Measurements from ENCODE around the gene GFPT1.
A peak's percentile ranks its signal among the peaks of the same experiment; 100 is the strongest.

The GFPT1 gene

DNA sequence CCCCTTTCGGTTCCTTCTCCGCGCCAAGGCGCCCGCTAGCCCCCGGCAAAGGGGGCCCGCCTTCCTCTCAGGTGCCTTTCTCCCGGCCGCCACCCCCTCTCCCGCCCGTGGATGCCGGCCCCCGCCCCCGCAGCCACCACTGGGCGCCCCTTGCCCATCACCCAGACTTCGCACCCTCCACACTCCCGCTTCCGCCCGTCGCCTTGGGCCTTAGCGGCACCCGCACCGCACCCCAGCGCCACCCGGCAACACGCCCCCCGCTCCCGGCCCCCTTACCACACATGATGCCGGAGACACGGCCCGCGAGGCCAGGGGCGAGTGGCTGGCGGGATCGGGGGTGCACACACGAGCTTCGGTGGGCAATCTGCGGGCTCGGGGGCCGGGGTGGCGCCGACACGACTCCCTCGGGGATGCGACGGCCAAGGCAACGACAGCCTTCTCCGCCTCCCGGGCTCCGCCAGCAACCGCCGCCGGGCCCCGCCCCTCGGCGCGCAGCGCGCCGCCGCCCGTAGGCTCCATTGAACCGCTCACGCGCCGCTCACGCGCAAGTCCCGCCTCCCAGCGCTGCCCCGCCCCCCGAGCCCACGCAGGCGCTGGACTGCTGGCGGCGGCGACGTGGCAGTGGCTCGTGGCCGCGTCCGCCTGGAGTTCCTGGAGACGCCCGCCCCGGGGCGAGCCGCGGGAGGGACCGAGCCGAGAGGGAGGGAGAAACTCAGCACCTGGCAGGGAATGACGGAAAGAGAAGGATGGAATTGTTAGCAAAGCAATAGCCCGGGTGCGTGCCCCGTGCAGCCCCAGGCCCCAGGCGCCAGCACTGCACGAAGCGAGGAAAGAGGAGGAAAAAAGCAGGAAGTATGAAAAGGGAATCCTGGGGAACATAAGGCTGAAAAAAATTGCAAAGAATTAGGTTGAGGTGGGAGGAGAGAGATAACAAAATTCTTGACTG is at the start of gene GFPT1:
GFPT1 (minus strand) TSS at position 439 of the 946 bp plus-strand sequence; CDS start at position 283, 156 bp downstream.
- DNase-seq (ENCODE audit: low read depth) = peak; percentile 94
- TF ChIP-seq, protein P1, sequence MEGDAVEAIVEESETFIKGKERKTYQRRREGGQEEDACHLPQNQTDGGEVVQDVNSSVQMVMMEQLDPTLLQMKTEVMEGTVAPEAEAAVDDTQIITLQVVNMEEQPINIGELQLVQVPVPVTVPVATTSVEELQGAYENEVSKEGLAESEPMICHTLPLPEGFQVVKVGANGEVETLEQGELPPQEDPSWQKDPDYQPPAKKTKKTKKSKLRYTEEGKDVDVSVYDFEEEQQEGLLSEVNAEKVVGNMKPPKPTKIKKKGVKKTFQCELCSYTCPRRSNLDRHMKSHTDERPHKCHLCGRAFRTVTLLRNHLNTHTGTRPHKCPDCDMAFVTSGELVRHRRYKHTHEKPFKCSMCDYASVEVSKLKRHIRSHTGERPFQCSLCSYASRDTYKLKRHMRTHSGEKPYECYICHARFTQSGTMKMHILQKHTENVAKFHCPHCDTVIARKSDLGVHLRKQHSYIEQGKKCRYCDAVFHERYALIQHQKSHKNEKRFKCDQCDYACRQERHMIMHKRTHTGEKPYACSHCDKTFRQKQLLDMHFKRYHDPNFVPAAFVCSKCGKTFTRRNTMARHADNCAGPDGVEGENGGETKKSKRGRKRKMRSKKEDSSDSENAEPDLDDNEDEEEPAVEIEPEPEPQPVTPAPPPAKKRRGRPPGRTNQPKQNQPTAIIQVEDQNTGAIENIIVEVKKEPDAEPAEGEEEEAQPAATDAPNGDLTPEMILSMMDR (IDR thresholded peaks at IDR 0.05; ENCODE audit: low read length, missing control alignments) = no peak

DNA sequence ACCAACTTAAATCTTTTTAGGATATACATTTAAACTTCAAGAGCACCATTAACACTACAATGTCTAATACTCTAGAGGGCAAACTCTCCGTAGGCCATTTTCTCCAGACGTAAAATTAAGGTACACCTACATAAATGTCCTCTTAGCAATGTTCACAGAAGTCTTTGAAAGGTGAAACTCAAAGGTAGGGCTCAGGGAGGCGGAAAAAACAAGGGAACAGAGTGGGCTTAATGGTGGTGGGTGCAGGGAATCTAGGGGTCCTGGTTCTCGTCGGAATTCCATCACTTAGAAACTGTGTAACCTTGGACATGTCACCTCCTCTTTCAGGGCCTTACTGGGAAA is 49.5 kb upstream of the GFPT1 start:
- DNase-seq (ENCODE audit: low read depth) = no peak
- TF ChIP-seq, protein P1 (IDR thresholded peaks at IDR 0.05; ENCODE audit: low read length, missing control alignments) = no peak
- H3K4me3 ChIP-seq (replicated peaks; ENCODE audit: low read depth, low read length) = peak overlapping the region; percentile 83

More for the DNA sequence above, at the start of gene GFPT1:
- H3K4me3 ChIP-seq (replicated peaks; ENCODE audit: low read depth, low read length) = peak within 1 kb of the TSS; percentile 83

DNA sequence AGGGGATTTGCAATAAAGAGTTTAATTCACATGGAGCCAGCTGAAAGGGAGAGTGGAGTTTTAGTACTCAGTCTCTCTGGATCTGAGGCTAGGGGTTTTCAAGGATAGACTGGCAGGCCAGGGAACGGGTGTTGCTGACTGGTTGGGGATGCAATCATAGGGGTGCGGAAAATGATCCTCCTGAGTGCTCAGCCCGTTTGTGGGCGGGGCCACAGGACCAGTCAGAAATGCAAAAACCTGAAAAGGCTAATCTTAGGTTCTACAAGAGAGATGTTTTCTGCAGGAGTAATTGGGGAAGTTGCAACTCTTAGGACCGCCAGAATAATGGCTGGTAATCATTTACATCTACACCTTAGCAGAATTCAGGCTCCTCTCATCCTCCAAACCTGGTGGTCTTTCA is 47.7 kb upstream of the GFPT1 start:
- no peak overlapping the region for H3K4me3 ChIP-seq (replicated peaks; ENCODE audit: low read depth, low read length)
- no peak for DNase-seq (ENCODE audit: low read depth)
- TF ChIP-seq, protein P1 (IDR thresholded peaks at IDR 0.05; ENCODE audit: low read length, missing control alignments) = no peak

DNA sequence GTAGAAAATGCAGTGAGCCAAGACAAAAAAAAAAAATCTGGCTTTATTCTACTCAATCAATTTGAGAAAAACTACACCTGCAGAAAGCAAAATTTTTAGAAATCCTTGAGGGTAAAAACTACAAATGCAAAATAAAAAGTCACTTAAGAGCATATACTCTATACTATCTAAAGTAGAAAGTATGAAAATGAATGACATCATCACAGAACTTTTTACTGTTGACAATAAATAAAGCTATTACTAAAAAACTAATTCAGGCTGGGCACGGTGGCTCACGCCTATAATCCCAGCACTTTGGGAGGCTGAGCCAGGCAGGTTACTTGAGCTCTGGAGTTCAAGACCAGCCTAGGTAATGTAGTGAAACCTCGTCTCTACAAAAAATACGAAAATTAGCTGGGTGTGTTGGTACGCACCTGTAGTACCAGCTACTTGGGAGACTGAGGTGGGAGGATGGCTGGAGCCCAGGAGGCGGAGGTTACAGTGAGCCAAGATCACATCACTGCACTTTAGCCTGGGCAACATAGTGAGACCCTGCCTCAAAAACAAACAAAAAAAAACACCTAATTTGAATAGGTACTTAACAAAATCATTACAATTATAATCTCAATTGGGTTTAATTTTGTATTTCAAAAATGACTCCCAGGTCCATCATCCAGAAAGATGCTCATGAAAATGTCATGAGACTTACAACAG is 42.6 kb upstream of the GFPT1 start:
- DNase-seq (ENCODE audit: low read depth) = no peak
- TF ChIP-seq, protein P1 (IDR thresholded peaks at IDR 0.05; ENCODE audit: low read length, missing control alignments) = no peak
- H3K4me3 ChIP-seq (replicated peaks; ENCODE audit: low read depth, low read length) = no peak overlapping the region

DNA sequence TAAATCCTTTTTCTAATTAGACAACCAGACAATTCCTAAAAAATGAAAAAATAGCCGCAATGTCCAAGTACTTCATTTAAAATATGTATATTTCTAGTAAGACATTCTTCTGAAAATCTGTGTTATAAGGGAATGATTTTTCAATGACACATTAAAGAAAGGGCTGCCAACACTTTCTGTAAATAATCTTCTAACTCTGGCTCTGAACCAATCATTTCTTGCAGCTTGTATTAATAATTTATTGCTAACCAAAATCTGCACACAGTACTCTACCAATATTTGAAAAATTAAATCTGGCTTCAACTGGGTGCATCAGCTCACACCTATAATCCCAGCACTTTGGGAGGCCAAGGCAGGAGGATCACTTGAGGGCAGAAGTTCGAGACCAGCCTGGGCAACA is 42.0 kb upstream of the GFPT1 start:
- no peak overlapping the region for H3K4me3 ChIP-seq (replicated peaks; ENCODE audit: low read depth, low read length)
- no peak for DNase-seq (ENCODE audit: low read depth)
- TF ChIP-seq, protein P1 (IDR thresholded peaks at IDR 0.05; ENCODE audit: low read length, missing control alignments) = no peak

DNA sequence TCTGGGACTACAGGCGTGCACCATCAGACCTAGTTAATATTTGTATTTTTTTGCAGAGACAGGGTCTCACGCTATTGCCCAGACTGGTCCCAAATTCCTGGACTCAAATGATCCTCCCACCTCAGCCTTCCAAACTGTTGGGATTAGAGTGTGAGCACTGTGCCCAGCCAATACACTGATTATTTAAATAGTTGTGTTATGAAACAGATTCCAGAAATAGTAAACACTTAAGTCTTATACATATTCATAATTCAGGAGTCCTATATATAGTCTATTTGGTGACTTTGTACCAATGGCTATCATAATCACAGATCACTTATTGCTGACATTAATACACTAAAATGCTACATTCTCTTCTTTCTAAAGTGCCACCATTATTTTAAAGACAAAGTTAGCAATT is 37.4 kb upstream of the GFPT1 start:
- DNase-seq (ENCODE audit: low read depth) = no peak
- TF ChIP-seq, protein P1 (IDR thresholded peaks at IDR 0.05; ENCODE audit: low read length, missing control alignments) = no peak
- H3K4me3 ChIP-seq (replicated peaks; ENCODE audit: low read depth, low read length) = no peak overlapping the region

All from fibroblast of pulmonary artery (primary cell).